Aorta (tissue), 5 donors: ENCODE results near the gene DNAI1. TPM values are rescaled to one million over a fixed set of nuclear protein-coding genes. Genes with fewer than 3 reads are reported as not detected.
A peak's percentile ranks its signal among the peaks of the same experiment; 100 is the strongest.

Experiments
- ATAC-seq: fragments of 200-7000 bp; cut with Tn5 transposase; one replicate; pipeline ENCODE4 v1.9.1; 2022; ENCODE audit warnings: moderate library complexity; ENCODE audit not compliant: low FRiP score
- DNase-seq, 2 donors: peaks; one replicate each; pipeline ENCODE4 v3.0.0-alpha.2; 2020
- H3K27ac ChIP-seq, 2 donors: one replicate each; pipeline ENCODE4 v1.5.1; 2013; ENCODE audit warnings: low read length in 2 of 2, mild to moderate bottlenecking in 2 of 2, moderate library complexity in 2 of 2, control low read depth in 1 of 2, inconsistent platforms in 1 of 2, low read depth in 1 of 2
- H3K27me3 ChIP-seq, 2 donors: one replicate each; pipeline ENCODE4 v1.6.1; 2013; ENCODE audit warnings: control low read depth in 1 of 2, low read length in 1 of 2, mild to moderate bottlenecking in 1 of 2, moderate library complexity in 1 of 2; ENCODE audit not compliant: insufficient read depth in 2 of 2, control insufficient read depth in 1 of 2
- H3K36me3 ChIP-seq, 2 donors: one replicate each; pipeline ENCODE4 v1.6.1; 2013; ENCODE audit warnings: control low read depth in 1 of 2, low read length in 1 of 2, mild to moderate bottlenecking in 1 of 2; ENCODE audit not compliant: insufficient read depth in 2 of 2, control insufficient read depth in 1 of 2
- H3K4me1 ChIP-seq, 2 donors: one replicate each; pipeline ENCODE4 v1.6.1; 2013; ENCODE audit warnings: low read length in 2 of 2, control low read depth in 1 of 2, mild to moderate bottlenecking in 1 of 2, moderate library complexity in 1 of 2; ENCODE audit not compliant: insufficient read depth in 2 of 2, control insufficient read depth in 1 of 2
- H3K4me3 ChIP-seq, 2 donors: one replicate each; pipeline ENCODE4 v1.5.1; 2013; ENCODE audit warnings: low read length in 2 of 2, control low read depth in 1 of 2, mild to moderate bottlenecking in 1 of 2
- H3K9me3 ChIP-seq: one replicate; pipeline ENCODE4 v1.6.1; 2013; ENCODE audit warnings: mild to moderate bottlenecking, low read length; ENCODE audit not compliant: control insufficient read depth
- WGBS, 2 donors: extraction: QIAGEN DNeasy Blood & Tissue Kit; methylation state at CpG; one replicate each; pipeline ENCODE4 v1.1.7; 2013; 5-methylcytosine and 5-hydroxymethylcytosine counted together
- intact Hi-C, 2 donors: fragments of 100-400 bp; cut with DNase I; formaldehyde crosslinking; loops; one replicate each; pipeline versions ENCODE4 v1.14.2 to v1.15.0; 2022
- polyA plus RNA-seq, 2 donors: library from polyadenylated mRNA; stranded (reverse); fragments of 200-250 nt; gene quantifications; one replicate each; pipeline ENCODE4 v1.2.3, GENCODE V29; 2013
- total RNA-seq, 2 donors: library from RNA; stranded (reverse); fragmentation: NEBNext Ultra II Directional; extraction: Animal tissue kit (Norgen Biotek cat#: 25700); gene quantifications; one replicate each; pipeline ENCODE4 v1.2.1, GENCODE V29; 2021
- donor health status: healthy with polysubstance abuse.
- donor health status: Bipolar disorder and iron deficiency.
- donor health status: DM: no; HTN: no; CAD: no.
- donor health status: DM: no; HTN: no; CAD: no.
- donor health status: DM: yes; HTN: yes; CAD: no.

The DNAI1 gene
- total and polyA plus RNA-seq, 4 donors: not detected

DNA sequence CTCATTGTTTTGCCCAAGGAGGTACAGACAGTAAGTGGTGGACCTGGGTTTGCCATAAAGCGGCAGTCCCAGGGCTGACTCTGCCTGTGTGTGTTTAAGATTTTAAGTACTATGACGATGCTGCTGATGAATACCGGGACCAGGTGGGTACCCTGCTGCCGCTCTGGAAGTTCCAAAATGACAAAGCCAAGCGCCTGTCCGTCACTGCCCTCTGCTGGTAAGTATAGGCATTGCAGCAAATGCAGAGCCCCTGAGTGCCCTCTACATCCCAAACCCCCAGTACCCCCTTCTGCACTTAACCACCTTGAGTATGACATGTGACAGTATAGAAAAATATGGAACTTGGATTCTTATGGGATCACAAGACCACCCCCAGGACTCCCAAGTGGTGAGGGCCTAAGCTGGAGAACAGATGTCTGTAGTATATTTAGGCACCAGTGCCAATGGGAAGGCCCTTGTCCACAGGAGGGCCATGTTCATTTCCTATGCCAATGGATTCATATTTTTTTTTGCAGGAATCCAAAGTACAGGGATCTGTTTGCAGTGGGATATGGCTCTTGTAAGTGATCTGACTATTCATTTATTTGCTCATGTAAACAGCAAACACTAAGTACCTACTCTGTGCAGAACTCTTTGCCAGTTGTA, 42.1 kb downstream of the DNAI1 start:
- no peaks in the 10 kb centered on the region for H3K36me3 ChIP-seq
- WGBS, 2 donors: 0 to 2% methylated on average over 6 of the region's 6 CpGs
- no peaks in the 10 kb centered on the region for H3K27me3 ChIP-seq
- DNase-seq: peak; percentile 49 to 84
- ATAC-seq: peak; percentile 73
- H3K4me3 ChIP-seq: no peak overlapping the region
- H3K9me3 ChIP-seq: no peaks in the 10 kb centered on the region
- intact Hi-C loops: loop anchor here (1.0 to 5.0 kb wide), 5 partner anchors 43 to 102 kb away; partner anchors contain the start of genes DNAI1 (in 1 of the 2) and FAM219A (in 1 of the 2)
- no peaks in the 10 kb centered on the region for H3K4me1 ChIP-seq
- H3K27ac ChIP-seq: no peak overlapping the region

DNA sequence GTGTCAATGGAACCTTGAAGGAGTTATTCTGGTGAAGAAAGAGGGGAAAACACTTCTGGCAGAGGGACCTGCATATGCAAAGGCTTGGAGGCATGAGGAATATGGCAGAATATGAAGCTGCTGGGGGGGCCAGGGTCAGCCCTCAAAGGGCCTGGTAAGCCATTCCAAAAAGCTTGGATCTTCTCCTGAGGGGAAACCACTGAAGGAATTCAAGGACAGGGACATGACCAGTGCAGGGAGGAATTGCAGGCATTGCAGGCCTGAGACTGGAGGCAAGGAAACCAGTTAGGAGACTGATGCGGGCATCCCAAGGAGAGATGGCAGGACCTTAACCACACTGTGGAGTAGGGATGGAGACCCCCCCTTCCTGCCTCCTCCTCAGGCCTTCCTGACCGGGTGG, 42.8 kb downstream of the DNAI1 start:
- H3K27ac ChIP-seq: no peak overlapping the region
- ATAC-seq (no peak), DNase-seq (no peak)
- WGBS, 2 donors: 38 to 53% methylated on average over 2 of the region's 2 CpGs
- H3K9me3 ChIP-seq: no peaks in the 10 kb centered on the region
- H3K27me3 ChIP-seq: no peaks in the 10 kb centered on the region
- no peaks in the 10 kb centered on the region for H3K4me1 ChIP-seq
- intact Hi-C loops: loop anchor here (2.0 to 5.0 kb wide), 4 partner anchors 44 to 101 kb away; partner anchors contain the start of genes DNAI1 (in 1 of the 2) and FAM219A (in 1 of the 2)
- no peaks in the 10 kb centered on the region for H3K36me3 ChIP-seq
- no peak overlapping the region for H3K4me3 ChIP-seq

DNA sequence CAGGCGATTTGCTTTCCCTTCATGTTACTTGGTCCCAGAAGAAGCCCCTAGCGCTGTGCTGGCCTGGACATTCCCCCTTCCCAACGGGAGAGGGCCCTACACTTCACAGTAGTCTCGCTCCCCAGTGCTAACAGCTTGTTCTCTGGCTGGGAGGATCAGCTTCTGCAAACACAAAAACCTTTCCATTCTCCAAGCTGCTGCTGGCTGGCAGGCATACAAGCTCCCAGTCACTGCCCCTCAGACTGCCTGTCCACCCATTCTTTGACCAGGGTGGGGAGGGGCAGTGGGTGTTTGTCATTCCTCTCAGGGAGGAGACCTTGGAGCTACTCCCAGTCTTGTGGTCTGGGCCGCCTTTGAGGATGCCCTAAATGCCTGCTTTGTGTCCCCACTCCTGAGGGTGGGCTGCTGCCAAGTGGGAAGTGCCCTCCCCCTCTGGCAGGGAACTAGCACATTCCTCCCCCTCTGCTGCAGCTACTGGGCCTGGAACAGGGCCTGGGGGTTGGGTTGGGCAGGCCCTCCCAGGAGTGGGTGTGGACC, 43.4 kb downstream of the DNAI1 start:
- WGBS, 2 donors: 10 to 11% methylated on average over 5 of the region's 5 CpGs
- H3K27me3 ChIP-seq: no peaks in the 10 kb centered on the region
- H3K36me3 ChIP-seq: no peaks in the 10 kb centered on the region
- H3K9me3 ChIP-seq: no peaks in the 10 kb centered on the region
- intact Hi-C loops: loop anchor here (2.0 to 5.0 kb wide), 4 partner anchors 45 to 100 kb away; partner anchors contain the start of genes DNAI1 (in 1 of the 2) and FAM219A (in 1 of the 2)
- H3K4me1 ChIP-seq: no peaks in the 10 kb centered on the region
- H3K4me3 ChIP-seq: no peak overlapping the region
- peak in 1 of 2 donors; percentile 72 for DNase-seq
- no peak overlapping the region for H3K27ac ChIP-seq
- peak; percentile 77 for ATAC-seq

GRCh38 chr9:34502471-34502870, 43.9 kb downstream of the DNAI1 start:
- H3K4me1 ChIP-seq: no peaks in the 10 kb centered on the region
- H3K36me3 ChIP-seq: no peaks in the 10 kb centered on the region
- H3K27ac ChIP-seq: no peak overlapping the region
- ATAC-seq: no peak
- WGBS, 2 donors: 47 to 54% methylated on average over 10 of the region's 10 CpGs
- no peak for DNase-seq
- no peaks in the 10 kb centered on the region for H3K27me3 ChIP-seq
- intact Hi-C loops: loop anchor here (5.0 kb wide), 3 partner anchors 45 to 100 kb away; partner anchors contain the start of genes DNAI1 (in 1 of the 2) and FAM219A (in 1 of the 2)
- no peak overlapping the region for H3K4me3 ChIP-seq
- no peaks in the 10 kb centered on the region for H3K9me3 ChIP-seq

GRCh38 chr9:34502891-34503290, 44.3 kb downstream of the DNAI1 start:
- no peak for ATAC-seq
- no peak overlapping the region for H3K27ac ChIP-seq
- no peak for DNase-seq
- WGBS, 2 donors: 49 to 55% methylated on average over 6 of the region's 6 CpGs
- no peak overlapping the region for H3K4me3 ChIP-seq
- H3K4me1 ChIP-seq: no peaks in the 10 kb centered on the region
- no peaks in the 10 kb centered on the region for H3K36me3 ChIP-seq
- intact Hi-C loops: loop anchor here (5.0 kb wide), 3 partner anchors 46 to 99 kb away; partner anchors contain the start of genes DNAI1 (in 1 of the 2) and FAM219A (in 1 of the 2)
- no peaks in the 10 kb centered on the region for H3K9me3 ChIP-seq
- no peaks in the 10 kb centered on the region for H3K27me3 ChIP-seq

- Histone ChIP-seq H3K27ac (no peak overlapping the region), H3K4me1 (no peaks in the 10 kb centered on the region), H3K36me3 (no peaks in the 10 kb centered on the region), H3K27me3 (no peaks in the 10 kb centered on the region), H3K4me3 (no peak overlapping the region), H3K9me3 (no peaks in the 10 kb centered on the region)
- intact Hi-C loops: loop anchor here (5.0 kb wide), 3 partner anchors 46 to 99 kb away; partner anchors contain the start of genes DNAI1 (in 1 of the 2) and FAM219A (in 1 of the 2)
- ATAC-seq (no peak), DNase-seq (no peak)
These were observed 44.8 kb downstream of the DNAI1 start for GRCh38 chr9:34503406-34503805.

- 96 to 99% methylated on average over 5 of the region's 5 CpGs for WGBS, 2 donors
- Histone ChIP-seq H3K36me3 (no peaks in the 10 kb centered on the region), H3K27ac (no peak overlapping the region), H3K27me3 (no peaks in the 10 kb centered on the region), H3K4me1 (no peaks in the 10 kb centered on the region), H3K4me3 (no peak overlapping the region), H3K9me3 (no peaks in the 10 kb centered on the region)
- DNase-seq: no peak
- ATAC-seq: no peak
- intact Hi-C loops: no loop called here
These were observed 46.9 kb downstream of the DNAI1 start for GRCh38 chr9:34505370-34506120.

GRCh38 chr9:34506623-34507022, 48.0 kb downstream of the DNAI1 start:
- no peak for DNase-seq
- Histone ChIP-seq H3K27ac (no peak overlapping the region), H3K36me3 (no peaks in the 10 kb centered on the region), H3K27me3 (no peaks in the 10 kb centered on the region), H3K4me1 (no peaks in the 10 kb centered on the region), H3K4me3 (no peak overlapping the region), H3K9me3 (no peaks in the 10 kb centered on the region)
- WGBS, 2 donors: 96% methylated on average over 7 of the region's 7 CpGs
- intact Hi-C loops: no loop called here
- ATAC-seq: no peak
